GM23338 (cell line): ENCODE measurements around the gene MAGI1. TPM values are rescaled to one million over a fixed set of nuclear protein-coding genes. Genes with fewer than 3 reads are reported as not detected.
A peak's percentile ranks its signal among the peaks of the same experiment; 100 is the strongest.

Experiments
- ATAC-seq: fragments of 200-7000 bp; cut with Tn5 transposase; 3 replicates; pipeline ENCODE4 v1.9.1; 2020
- DNase-seq: peaks from one replicate; pipeline ENCODE4 v3.0.0-alpha.2; 2015; ENCODE audit warnings: low spot score
- H2AFZ ChIP-seq: fragments of 200-600 bp; sonication (generic); 2 replicates; pipeline ENCODE4 v1.8.0; 2016; ENCODE audit warnings: antibody characterized with exemption, mild to moderate bottlenecking, moderate library complexity
- H3F3A ChIP-seq: fragments of 200-600 bp; sonication (generic); replicated peaks from 2 replicates; pipeline ENCODE4 v1.8.0; 2017; ENCODE audit warnings: antibody characterized with exemption, mixed run types, low read depth
- H3K27ac ChIP-seq: fragments of 200-600 bp; sonication (generic); 2 replicates; pipeline ENCODE4 v1.6.1; 2016; ENCODE audit warnings: low read depth
- H3K27me3 ChIP-seq: fragments of 200-600 bp; sonication (generic); 2 replicates; pipeline ENCODE4 v1.8.0; 2016; ENCODE audit warnings: mild to moderate bottlenecking, mixed run types, moderate library complexity; ENCODE audit not compliant: insufficient read depth
- H3K36me3 ChIP-seq: fragments of 200-600 bp; sonication (generic); 2 replicates; pipeline ENCODE4 v1.8.0; 2016; ENCODE audit warnings: mild to moderate bottlenecking; ENCODE audit not compliant: insufficient read depth
- H3K4me1 ChIP-seq: fragments of 200-600 bp; sonication (generic); 2 replicates; pipeline ENCODE4 v1.8.0; 2016; ENCODE audit warnings: mild to moderate bottlenecking, moderate library complexity; ENCODE audit not compliant: insufficient read depth
- H3K4me2 ChIP-seq: fragments of 200-600 bp; sonication (generic); 2 replicates; pipeline ENCODE4 v1.7.1; 2017; ENCODE audit warnings: mixed run types
- H3K4me3 ChIP-seq: fragments of 200-600 bp; sonication (generic); 2 replicates; pipeline ENCODE4 v1.6.1; 2016; ENCODE audit warnings: mixed run types
- H3K79me2 ChIP-seq: fragments of 200-600 bp; sonication (generic); replicated peaks from 2 replicates; pipeline ENCODE4 v1.8.0; 2017; ENCODE audit warnings: mild to moderate bottlenecking; ENCODE audit not compliant: insufficient read depth
- H3K9me2 ChIP-seq: fragments of 200-600 bp; sonication (generic); 2 replicates; pipeline ENCODE4 v1.8.0; 2017; ENCODE audit not compliant: insufficient read depth
- H4K20me1 ChIP-seq: fragments of 200-600 bp; sonication (generic); replicated peaks from 2 replicates; pipeline ENCODE4 v1.8.0; 2017; ENCODE audit warnings: mild to moderate bottlenecking; ENCODE audit not compliant: insufficient read depth
- H3K27ac Mint-ChIP-seq: 2 replicates; pipeline ENCODE4 v1.8.0; 2020; ENCODE audit warnings: inconsistent platforms, mild to moderate bottlenecking, moderate library complexity, mixed read lengths
- H3K27me3 Mint-ChIP-seq: 3 replicates; pipeline ENCODE4 v1.8.0; 2022; ENCODE audit warnings: low read depth, mild to moderate bottlenecking, moderate library complexity, mixed read lengths, inconsistent platforms; ENCODE audit not compliant: insufficient read depth, poor library complexity
- H3K36me3 Mint-ChIP-seq: 3 replicates; pipeline ENCODE4 v1.8.0; 2021; ENCODE audit warnings: low read depth, mild to moderate bottlenecking, inconsistent platforms, moderate library complexity, mixed read lengths
- H3K4me1 Mint-ChIP-seq: 3 replicates; pipeline ENCODE4 v1.8.0; 2020; ENCODE audit warnings: mild to moderate bottlenecking, inconsistent platforms, mixed read lengths
- H3K4me3 Mint-ChIP-seq: 3 replicates; pipeline ENCODE4 v1.8.0; 2021; ENCODE audit warnings: moderate library complexity, mild to moderate bottlenecking, inconsistent platforms, mixed read lengths
- H3K9me3 Mint-ChIP-seq: 3 replicates; pipeline ENCODE4 v1.8.0; 2020; ENCODE audit warnings: moderate library complexity, mild to moderate bottlenecking, inconsistent platforms, mixed read lengths
- CTCF ChIP-seq, 2 experiments: fragments of 200-600 bp in 1 of 2; sonication (generic) in 1 of 2; conservative IDR thresholded peaks; 2 replicates each; pipeline versions ENCODE4 v1.5.1 to v1.6.1; 2016 to 2017; ENCODE audit warnings: antibody characterized with exemption in 2 of 2, low read depth in 2 of 2, mild to moderate bottlenecking in 2 of 2, moderate library complexity in 1 of 2
- EZH2phosphoT487 ChIP-seq: fragments of 200-600 bp; sonication (generic); IDR thresholded peaks from one replicate; pipeline ENCODE4 v1.8.1; 2018; ENCODE audit warnings: antibody characterized with exemption; ENCODE audit not compliant: unreplicated experiment
- polyA plus RNA-seq: library from polyadenylated mRNA; unstranded; fragments of >200 nt; fragmentation: Nextera tagmentation; extraction: Ambion mirVana; gene quantifications from 2 replicates; pipeline ENCODE4 v1.2.1, GENCODE V29; 2016
- total RNA-seq: library from RNA; depleted of rRNA; stranded (reverse); fragments of >200 nt; shearing (Covaris generic); gene quantifications from 2 replicates; pipeline ENCODE4 v1.2.3, GENCODE V29; 2014
- TF ChIP-seq, protein P1 (sequence below): fragments of 250-450 bp; sonication (Bioruptor Pico); IDR thresholded peaks from 2 replicates; pipeline ENCODE4 v1.5.0; 2020; ENCODE audit warnings: mild to moderate bottlenecking, moderate library complexity

Gene MAGI1
- total and polyA plus RNA-seq, 2 experiments from 2014 or later: 27.4 to 71.2 TPM

- H3K4me1 Mint-ChIP-seq: peaks cover 34% of the 10 kb centered on the region
- no peaks in the 10 kb centered on the region; the same call in 1 of the 2 replicates for H3K9me2 ChIP-seq
- H3K9me3 Mint-ChIP-seq: no peaks in the 10 kb centered on the region
- H3K4me3 Mint-ChIP-seq: no peak overlapping the region
- H4K20me1 ChIP-seq: peaks cover 10% of the 10 kb centered on the region
- ATAC-seq (peak; percentile 87), DNase-seq (peak; percentile 92)
- no peak overlapping the region for H3K4me3 ChIP-seq
- H3F3A ChIP-seq: no peaks in the 10 kb centered on the region
- H3K27me3 ChIP-seq: no peaks in the 10 kb centered on the region
- peak overlapping the region; percentile 10 for H3K27ac Mint-ChIP-seq
- no peak overlapping the region for H3K27ac ChIP-seq
- H3K27me3 Mint-ChIP-seq: no peaks in the 10 kb centered on the region
- H3K79me2 ChIP-seq: peaks cover 15% of the 10 kb centered on the region
- H3K36me3 Mint-ChIP-seq: no peaks in the 10 kb centered on the region
- H3K4me1 ChIP-seq: peaks cover 26% of the 10 kb centered on the region
- H3K36me3 ChIP-seq: no peaks in the 10 kb centered on the region
- H2AFZ ChIP-seq: no peak overlapping the region
- no peak for TF ChIP-seq EZH2phosphoT487
- TF ChIP-seq, protein P1, sequence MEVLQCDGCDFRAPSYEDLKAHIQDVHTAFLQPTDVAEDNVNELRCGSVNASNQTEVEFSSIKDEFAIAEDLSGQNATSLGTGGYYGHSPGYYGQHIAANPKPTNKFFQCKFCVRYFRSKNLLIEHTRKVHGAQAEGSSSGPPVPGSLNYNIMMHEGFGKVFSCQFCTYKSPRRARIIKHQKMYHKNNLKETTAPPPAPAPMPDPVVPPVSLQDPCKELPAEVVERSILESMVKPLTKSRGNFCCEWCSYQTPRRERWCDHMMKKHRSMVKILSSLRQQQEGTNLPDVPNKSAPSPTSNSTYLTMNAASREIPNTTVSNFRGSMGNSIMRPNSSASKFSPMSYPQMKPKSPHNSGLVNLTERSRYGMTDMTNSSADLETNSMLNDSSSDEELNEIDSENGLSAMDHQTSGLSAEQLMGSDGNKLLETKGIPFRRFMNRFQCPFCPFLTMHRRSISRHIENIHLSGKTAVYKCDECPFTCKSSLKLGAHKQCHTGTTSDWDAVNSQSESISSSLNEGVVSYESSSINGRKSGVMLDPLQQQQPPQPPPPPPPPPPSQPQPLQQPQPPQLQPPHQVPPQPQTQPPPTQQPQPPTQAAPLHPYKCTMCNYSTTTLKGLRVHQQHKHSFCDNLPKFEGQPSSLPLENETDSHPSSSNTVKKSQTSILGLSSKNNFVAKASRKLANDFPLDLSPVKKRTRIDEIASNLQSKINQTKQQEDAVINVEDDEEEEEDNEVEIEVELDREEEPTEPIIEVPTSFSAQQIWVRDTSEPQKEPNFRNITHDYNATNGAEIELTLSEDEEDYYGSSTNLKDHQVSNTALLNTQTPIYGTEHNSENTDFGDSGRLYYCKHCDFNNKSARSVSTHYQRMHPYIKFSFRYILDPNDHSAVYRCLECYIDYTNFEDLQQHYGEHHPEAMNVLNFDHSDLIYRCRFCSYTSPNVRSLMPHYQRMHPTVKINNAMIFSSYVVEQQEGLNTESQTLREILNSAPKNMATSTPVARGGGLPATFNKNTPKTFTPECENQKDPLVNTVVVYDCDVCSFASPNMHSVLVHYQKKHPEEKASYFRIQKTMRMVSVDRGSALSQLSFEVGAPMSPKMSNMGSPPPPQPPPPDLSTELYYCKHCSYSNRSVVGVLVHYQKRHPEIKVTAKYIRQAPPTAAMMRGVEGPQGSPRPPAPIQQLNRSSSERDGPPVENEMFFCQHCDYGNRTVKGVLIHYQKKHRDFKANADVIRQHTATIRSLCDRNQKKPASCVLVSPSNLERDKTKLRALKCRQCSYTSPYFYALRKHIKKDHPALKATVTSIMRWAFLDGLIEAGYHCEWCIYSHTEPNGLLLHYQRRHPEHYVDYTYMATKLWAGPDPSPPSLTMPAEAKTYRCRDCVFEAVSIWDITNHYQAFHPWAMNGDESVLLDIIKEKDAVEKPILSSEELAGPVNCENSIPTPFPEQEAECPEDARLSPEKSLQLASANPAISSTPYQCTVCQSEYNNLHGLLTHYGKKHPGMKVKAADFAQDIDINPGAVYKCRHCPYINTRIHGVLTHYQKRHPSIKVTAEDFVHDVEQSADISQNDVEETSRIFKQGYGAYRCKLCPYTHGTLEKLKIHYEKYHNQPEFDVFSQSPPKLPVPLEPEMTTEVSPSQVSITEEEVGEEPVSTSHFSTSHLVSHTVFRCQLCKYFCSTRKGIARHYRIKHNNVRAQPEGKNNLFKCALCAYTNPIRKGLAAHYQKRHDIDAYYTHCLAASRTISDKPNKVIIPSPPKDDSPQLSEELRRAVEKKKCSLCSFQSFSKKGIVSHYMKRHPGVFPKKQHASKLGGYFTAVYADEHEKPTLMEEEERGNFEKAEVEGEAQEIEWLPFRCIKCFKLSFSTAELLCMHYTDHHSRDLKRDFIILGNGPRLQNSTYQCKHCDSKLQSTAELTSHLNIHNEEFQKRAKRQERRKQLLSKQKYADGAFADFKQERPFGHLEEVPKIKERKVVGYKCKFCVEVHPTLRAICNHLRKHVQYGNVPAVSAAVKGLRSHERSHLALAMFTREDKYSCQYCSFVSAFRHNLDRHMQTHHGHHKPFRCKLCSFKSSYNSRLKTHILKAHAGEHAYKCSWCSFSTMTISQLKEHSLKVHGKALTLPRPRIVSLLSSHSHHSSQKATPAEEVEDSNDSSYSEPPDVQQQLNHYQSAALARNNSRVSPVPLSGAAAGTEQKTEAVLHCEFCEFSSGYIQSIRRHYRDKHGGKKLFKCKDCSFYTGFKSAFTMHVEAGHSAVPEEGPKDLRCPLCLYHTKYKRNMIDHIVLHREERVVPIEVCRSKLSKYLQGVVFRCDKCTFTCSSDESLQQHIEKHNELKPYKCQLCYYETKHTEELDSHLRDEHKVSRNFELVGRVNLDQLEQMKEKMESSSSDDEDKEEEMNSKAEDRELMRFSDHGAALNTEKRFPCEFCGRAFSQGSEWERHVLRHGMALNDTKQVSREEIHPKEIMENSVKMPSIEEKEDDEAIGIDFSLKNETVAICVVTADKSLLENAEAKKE (CRISPR knock-in tag): peak; percentile 68
- peak; percentile 76 to 78 for TF ChIP-seq CTCF (conservative IDR thresholded peaks at IDR 0.05; ENCODE audit: low read depth in 2 of 2)
- no peak overlapping the region for H3K4me2 ChIP-seq
Observed at GRCh38 chr3:65751123-65751700, 287.5 kb downstream of the MAGI1 start.
